CD4-positive, alpha-beta T cell (primary cell): ENCODE results near the gene FAM227B. TPM values are rescaled to one million over a fixed set of nuclear protein-coding genes. Genes with fewer than 3 reads are reported as not detected.
"Not testable (repeated sequence)": the region's sequence is repeated elsewhere in the genome, so short reads cannot be mapped to it uniquely, and the experiment has no call there.

Source experiments
- ATAC-seq: fragments of 200-7000 bp; cut with Tn5 transposase; one replicate; pipeline ENCODE4 v1.10.0; 2022; ENCODE audit warnings: mild to moderate bottlenecking; ENCODE audit not compliant: poor library complexity
- CTCF ChIA-PET: fragments of 350-600 bp; sonication (Branson Sonifier 250); formaldehyde crosslinking; loops from one replicate; lab custom pipeline; 2021; ENCODE audit warnings: antibody characterized with exemption, inconsistent platforms; lab: Charles Lee
- POLR2A ChIA-PET: fragments of 350-600 bp; sonication (Branson Sonifier 250); formaldehyde crosslinking; loops from one replicate; lab custom pipeline; 2021; ENCODE audit warnings: antibody characterized with exemption, inconsistent platforms; lab: Charles Lee
- DNase-seq, 14 experiments: peaks; one replicate each; pipeline ENCODE4 v3.0.0-alpha.2; 2013 to 2020; ENCODE audit warnings: mixed read lengths in 2 of 14
- H3K27ac ChIP-seq, 2 donors: one replicate each; pipeline versions ENCODE4 v1.5.1 to v1.7.0; 2013; ENCODE audit warnings: low read length in 2 of 2, low read depth in 1 of 2, mild to moderate bottlenecking in 1 of 2
- H3K27me3 ChIP-seq, 2 experiments: 1 replicate in 1 of 2; 2 replicates in 1 of 2; pipeline versions ENCODE4 v1.6.1 to v1.7.0; 2013; ENCODE audit warnings: low read length in 2 of 2, control low read depth in 1 of 2, mild to moderate bottlenecking in 1 of 2, moderate library complexity in 1 of 2; ENCODE audit not compliant: insufficient read depth in 2 of 2, control insufficient read depth in 1 of 2
- H3K36me3 ChIP-seq: one replicate; pipeline ENCODE4 v1.6.1; 2013; ENCODE audit warnings: low read length, control low read depth; ENCODE audit not compliant: insufficient read depth
- H3K4me1 ChIP-seq: one replicate; pipeline ENCODE4 v1.6.1; 2013; ENCODE audit warnings: low read length, control low read depth; ENCODE audit not compliant: insufficient read depth
- H3K4me3 ChIP-seq: one replicate; pipeline ENCODE4 v1.5.1; 2013; ENCODE audit warnings: mild to moderate bottlenecking, low read length, moderate library complexity
- H3K9me3 ChIP-seq, 2 experiments: 1 replicate in 1 of 2; 2 replicates in 1 of 2; pipeline versions ENCODE4 v1.6.1 to v1.7.0; 2013; ENCODE audit warnings: low read length in 2 of 2, mild to moderate bottlenecking in 2 of 2, control low read depth in 1 of 2, moderate library complexity in 1 of 2; ENCODE audit not compliant: control insufficient read depth in 1 of 2, insufficient read depth in 1 of 2
- H3K27ac Mint-ChIP-seq: one replicate; pipeline ENCODE4 v1.8.0; 2020; ENCODE audit warnings: mixed read lengths
- H3K27me3 Mint-ChIP-seq: one replicate; pipeline ENCODE4 v1.8.0; 2021; ENCODE audit warnings: mixed read lengths
- H3K36me3 Mint-ChIP-seq: one replicate; pipeline ENCODE4 v1.8.0; 2021; ENCODE audit warnings: low read depth, mixed read lengths
- H3K4me1 Mint-ChIP-seq: one replicate; pipeline ENCODE4 v1.8.0; 2021; ENCODE audit warnings: low read depth, mixed read lengths
- H3K4me3 Mint-ChIP-seq: one replicate; pipeline ENCODE4 v1.8.0; 2020; ENCODE audit warnings: mild to moderate bottlenecking, mixed read lengths
- H3K9me3 Mint-ChIP-seq: one replicate; pipeline ENCODE4 v1.8.0; 2020; ENCODE audit warnings: mixed read lengths
- CTCF ChIP-seq: fragments of 200-600 bp; IDR thresholded peaks from one replicate; pipeline ENCODE4 v1.8.0; 2022; ENCODE audit warnings: antibody characterized with exemption, mild to moderate bottlenecking
- intact Hi-C, 2 experiments: fragments of 100-400 bp; cut with DNase I in 1 of 2; cut with micrococcal nuclease in 1 of 2; formaldehyde crosslinking; loops; one replicate each; pipeline versions ENCODE4 v1.15.1 to v1.9.0; 2023 to 2025; cut with DNase I, micrococcal nuclease
- total RNA-seq, 174 experiments: library from RNA in 2 of 174; stranded (reverse) in 2 of 174; gene quantifications; one replicate each; pipeline ENCODE4 v1.2.3 and lab custom pipeline; 2021 to 2026

The FAM227B gene
- total RNA-seq, 2 experiments from 2014 or later: 3.0 to 4.4 TPM

DNA sequence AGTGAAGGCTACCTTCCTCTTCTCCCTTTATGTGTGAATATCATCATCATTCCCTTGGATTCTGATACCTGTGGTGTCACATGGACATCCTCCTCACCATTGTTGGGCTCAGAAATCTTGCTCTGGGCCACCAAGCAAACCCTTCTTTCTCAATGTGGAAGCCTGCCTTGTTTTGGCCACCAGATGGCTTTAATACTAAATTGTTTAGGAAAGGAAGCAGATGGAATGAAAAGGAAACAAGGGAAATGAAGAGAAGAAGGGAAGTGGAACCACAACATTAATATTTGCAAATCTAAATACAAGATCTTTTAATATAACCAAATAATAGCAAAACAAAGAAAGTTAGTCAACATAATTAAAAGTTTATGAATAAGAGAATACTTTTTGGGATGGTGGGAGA, 14.0 kb downstream of the FAM227B start:
- POLR2A ChIA-PET: no interaction called here
- Mint-ChIP-seq H3K36me3 (peaks cover 82% of the 10 kb centered on the region), H3K27ac (no peak overlapping the region), H3K9me3 (peaks cover 20% of the 10 kb centered on the region), H3K4me1 (no peaks in the 10 kb centered on the region), H3K27me3 (no peaks in the 10 kb centered on the region), H3K4me3 (no peak overlapping the region)
- no peak for DNase-seq
- Histone ChIP-seq H3K27me3 (no peaks in the 10 kb centered on the region), H3K4me1 (no peaks in the 10 kb centered on the region), H3K27ac (no peak overlapping the region), H3K36me3 (peaks cover 3% of the 10 kb centered on the region), H3K9me3 (peaks cover 11 to 26% of the 10 kb centered on the region in 2 experiments), H3K4me3 (no peak overlapping the region)
- intact Hi-C loops: loop anchor here in 1 of 2 experiments (5.0 kb wide), 1 partner anchor 41 kb away; no protein-coding TSS in a partner anchor
- no peak for TF ChIP-seq CTCF
- ATAC-seq: no peak
- CTCF ChIA-PET: no interaction called here

- no peaks in the 10 kb centered on the region for H3K4me1 ChIP-seq
- no peaks in the 10 kb centered on the region for H3K4me1 Mint-ChIP-seq
- ChIA-PET POLR2A (no interaction called here), CTCF (no interaction called here)
- H3K27me3 ChIP-seq: no peaks in the 10 kb centered on the region
- no peak overlapping the region for H3K27ac Mint-ChIP-seq
- H3K4me3 Mint-ChIP-seq: no peak overlapping the region
- no peak overlapping the region for H3K27ac ChIP-seq
- no peaks in the 10 kb centered on the region for H3K27me3 Mint-ChIP-seq
- peaks cover 80% of the 10 kb centered on the region for H3K36me3 Mint-ChIP-seq
- peaks cover 15 to 30% of the 10 kb centered on the region in 2 experiments for H3K9me3 ChIP-seq
- peaks cover 3% of the 10 kb centered on the region for H3K36me3 ChIP-seq
- DNase-seq (no peak), ATAC-seq (no peak)
- H3K9me3 Mint-ChIP-seq: peaks cover 20% of the 10 kb centered on the region
- intact Hi-C loops: loop anchor here in 1 of 2 experiments (5.0 kb wide), 1 partner anchor 42 kb away; no protein-coding TSS in a partner anchor
- H3K4me3 ChIP-seq: no peak overlapping the region
- TF ChIP-seq CTCF: no peak
Observed at GRCh38 chr15:49605588-49605987, 15.0 kb downstream of the FAM227B start.

DNA sequence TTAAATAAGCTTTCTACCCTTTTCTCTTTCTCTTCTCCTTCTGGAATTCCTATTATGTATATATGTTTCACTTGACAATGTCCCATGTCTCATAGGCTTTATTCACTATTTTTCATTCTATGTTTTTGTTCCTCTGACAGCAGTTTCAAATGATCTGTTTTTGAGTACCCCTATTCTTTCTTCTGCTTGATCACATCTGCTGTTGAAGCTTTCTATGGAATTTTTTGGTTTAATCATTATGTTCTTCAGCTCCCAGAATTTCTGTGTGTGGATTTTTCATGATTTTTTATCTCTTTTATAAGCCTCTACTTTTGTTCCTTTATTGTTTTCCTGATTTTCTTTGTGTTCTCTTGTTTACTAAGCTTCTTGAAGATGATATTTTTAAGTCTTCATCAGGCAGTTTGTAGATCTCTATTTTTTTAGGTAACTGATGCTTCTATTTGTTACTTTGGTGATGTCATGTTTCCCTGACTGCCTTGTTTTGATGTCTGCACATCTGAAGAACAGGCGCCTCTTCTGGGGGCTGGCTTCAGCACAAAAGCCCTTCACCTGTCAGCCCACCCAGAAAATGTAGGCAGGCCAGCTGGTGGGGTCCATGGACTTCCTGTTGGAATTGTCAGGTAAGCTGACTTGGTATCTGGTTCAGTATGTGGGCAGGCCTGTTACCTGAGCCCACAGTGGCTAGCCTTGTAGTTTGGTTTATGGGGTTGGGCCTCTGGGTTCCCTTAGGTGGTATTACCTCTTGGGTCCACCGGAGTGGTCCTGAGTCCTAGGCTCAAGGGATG, 15.8 kb downstream of the FAM227B start:
- Mint-ChIP-seq H3K4me1 (no peaks in the 10 kb centered on the region), H3K4me3 (no peak overlapping the region), H3K27ac (no peak overlapping the region), H3K9me3 (peaks cover 20% of the 10 kb centered on the region), H3K36me3 (peaks cover 83% of the 10 kb centered on the region), H3K27me3 (no peaks in the 10 kb centered on the region)
- no peak for TF ChIP-seq CTCF
- Histone ChIP-seq H3K27me3 (no peaks in the 10 kb centered on the region), H3K4me1 (no peaks in the 10 kb centered on the region), H3K27ac (no peak overlapping the region), H3K4me3 (no peak overlapping the region), H3K36me3 (peaks cover 3% of the 10 kb centered on the region), H3K9me3 (peaks cover 19 to 31% of the 10 kb centered on the region in 2 experiments)
- CTCF ChIA-PET: interaction anchor here (0.6 kb wide), 1 partner anchor 705 kb away, joined by 3 read pairs; no protein-coding TSS in a partner anchor
- POLR2A ChIA-PET: no interaction called here
- ATAC-seq (no peak), DNase-seq (no peak)
- intact Hi-C loops: loop anchor here in 1 of 2 experiments (5.0 kb wide), 1 partner anchor 42 kb away; no protein-coding TSS in a partner anchor

- H3K4me3 Mint-ChIP-seq, H3K27me3 Mint-ChIP-seq, H3K4me3 ChIP-seq, CTCF ChIA-PET, ATAC-seq, H3K27me3 ChIP-seq, H3K4me1 ChIP-seq, POLR2A ChIA-PET, H3K27ac ChIP-seq, intact Hi-C loops, H3K36me3 ChIP-seq, H3K4me1 Mint-ChIP-seq, H3K27ac Mint-ChIP-seq: not testable (repeated sequence)
- Mint-ChIP-seq H3K36me3 (peaks cover 39% of the 10 kb centered on the region), H3K9me3 (peaks cover 24% of the 10 kb centered on the region)
- peaks cover 6 to 21% of the 10 kb centered on the region in 2 experiments for H3K9me3 ChIP-seq
- peak in 1 of 14 experiments; percentile 6 for DNase-seq
Observed at GRCh38 chr15:49592829-49593316, 27.7 kb downstream of the FAM227B start.
